ENCODE data around the gene SVEP1.

Gene SVEP1

DNA sequence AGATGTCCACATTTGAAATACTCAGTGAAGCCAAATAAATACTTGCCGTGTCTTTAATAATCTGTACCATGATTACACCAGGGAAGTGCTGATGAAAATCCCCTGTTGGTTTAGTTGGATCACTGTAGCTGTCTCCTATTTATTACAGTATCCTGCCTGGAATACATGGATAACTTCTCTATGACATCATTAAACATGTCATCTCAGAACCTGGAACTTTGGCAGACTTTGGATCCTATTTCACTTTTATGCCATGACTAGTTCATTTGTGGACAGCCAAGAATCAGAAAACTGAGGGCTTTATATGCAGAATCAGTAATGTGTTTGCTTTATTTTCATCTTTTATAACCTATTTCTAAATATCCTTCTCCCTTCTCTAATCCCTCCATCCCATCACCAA lies 241.8 kb downstream of the SVEP1 start, which contains the start of gene TXNDC8:
Gene TXNDC8, minus strand, starts transcription at position 137 of the 400 bp plus-strand sequence.
- no peaks in the 10 kb centered on the region for H3K36me3 ChIP-seq (ENCODE audit: insufficient read depth, low read length)
- no peak for DNase-seq (ENCODE audit: low read depth, low spot score)
- H3K27ac ChIP-seq = no peak within 1 kb of the TSS
- H3K9me3 ChIP-seq (ENCODE audit: low read depth, low read length) = no peaks in the 10 kb centered on the region
- no peak within 1 kb of the TSS for H3K4me3 ChIP-seq
- H3K9ac ChIP-seq (ENCODE audit: insufficient read length) = no peak within 1 kb of the TSS
- no peak for TF ChIP-seq EZH2 (IDR thresholded peaks at IDR 0.05)
- TF ChIP-seq POLR2AphosphoS5 (IDR thresholded peaks at IDR 0.05; ENCODE audit: borderline replicate concordance, low read depth, low read length) = no peak
- TF ChIP-seq FOXP2 (optimal IDR thresholded peaks at IDR 0.05; ENCODE audit: control extremely low read depth, extremely low read length, insufficient read depth) = no peak

- H3K36me3 ChIP-seq (ENCODE audit: insufficient read depth, low read length) = no peaks in the 10 kb centered on the region
- no peak overlapping the region for H3K27ac ChIP-seq
- no peak overlapping the region for H3K4me3 ChIP-seq
- no peak for DNase-seq (ENCODE audit: low read depth, low spot score)
- H3K9ac ChIP-seq (ENCODE audit: insufficient read length) = no peak overlapping the region
- no peaks in the 10 kb centered on the region for H3K9me3 ChIP-seq (ENCODE audit: low read depth, low read length)
- TF ChIP-seq POLR2AphosphoS5 (IDR thresholded peaks at IDR 0.05; ENCODE audit: borderline replicate concordance, low read depth, low read length) = no peak
- TF ChIP-seq EZH2 (IDR thresholded peaks at IDR 0.05) = no peak
- no peak for TF ChIP-seq FOXP2 (optimal IDR thresholded peaks at IDR 0.05; ENCODE audit: control extremely low read depth, extremely low read length, insufficient read depth)
These were observed 243.2 kb downstream of the SVEP1 start for GRCh38 chr9:110336363-110336762.

DNA sequence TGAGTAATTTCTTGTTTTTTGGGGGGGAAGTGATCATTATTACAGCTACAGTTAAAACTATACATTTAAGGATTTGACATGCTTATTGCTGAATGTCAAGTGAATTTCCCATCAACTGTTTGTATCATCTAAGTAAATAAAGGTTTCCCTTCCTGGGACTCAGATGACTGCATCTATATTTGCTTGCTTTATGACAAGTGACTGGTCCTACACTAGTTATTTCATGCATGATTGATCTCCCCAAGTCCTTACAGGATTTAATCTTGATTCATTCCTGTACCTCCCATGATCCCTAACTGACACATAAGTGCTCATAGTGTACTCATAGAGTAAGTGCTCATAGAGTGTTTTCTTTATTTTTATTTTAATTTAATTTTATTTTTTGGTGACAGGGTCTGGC lies 244.7 kb downstream of the SVEP1 start:
- Histone ChIP-seq H3K9ac (ENCODE audit: insufficient read length) (no peak overlapping the region), H3K27ac (no peak overlapping the region), H3K4me3 (no peak overlapping the region), H3K36me3 (ENCODE audit: insufficient read depth, low read length) (no peaks in the 10 kb centered on the region), H3K9me3 (ENCODE audit: low read depth, low read length) (no peaks in the 10 kb centered on the region)
- DNase-seq (ENCODE audit: low read depth, low spot score) = no peak
- TF ChIP-seq POLR2AphosphoS5 (IDR thresholded peaks at IDR 0.05; ENCODE audit: borderline replicate concordance, low read depth, low read length) (no peak), FOXP2 (optimal IDR thresholded peaks at IDR 0.05; ENCODE audit: control extremely low read depth, extremely low read length, insufficient read depth) (no peak), EZH2 (IDR thresholded peaks at IDR 0.05) (no peak)

DNA sequence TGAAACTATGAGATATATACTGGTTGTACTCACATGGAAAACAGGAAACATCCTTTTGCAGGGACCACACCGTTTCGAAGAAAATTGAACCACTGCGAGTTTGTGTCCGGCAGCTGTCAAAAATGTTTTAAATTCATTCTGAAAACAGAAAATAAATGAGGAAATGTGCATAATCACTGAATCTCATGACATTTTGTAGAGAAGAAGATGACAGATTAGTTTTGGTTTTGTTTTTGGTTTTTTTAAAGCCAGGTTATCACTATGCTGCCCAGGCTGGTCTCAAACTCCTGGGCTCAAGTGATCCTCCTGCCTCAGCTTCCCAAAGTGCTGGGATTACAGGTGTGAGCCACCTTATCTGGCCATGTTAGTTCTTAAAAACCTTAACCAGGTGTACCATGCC lies 245.4 kb downstream of the SVEP1 start:
- Histone ChIP-seq H3K9me3 (ENCODE audit: low read depth, low read length) (no peaks in the 10 kb centered on the region), H3K9ac (ENCODE audit: insufficient read length) (no peak overlapping the region), H3K27ac (no peak overlapping the region), H3K4me3 (no peak overlapping the region), H3K36me3 (ENCODE audit: insufficient read depth, low read length) (no peaks in the 10 kb centered on the region)
- no peak for DNase-seq (ENCODE audit: low read depth, low spot score)
- TF ChIP-seq FOXP2 (optimal IDR thresholded peaks at IDR 0.05; ENCODE audit: control extremely low read depth, extremely low read length, insufficient read depth) (no peak), EZH2 (IDR thresholded peaks at IDR 0.05) (no peak), POLR2AphosphoS5 (IDR thresholded peaks at IDR 0.05; ENCODE audit: borderline replicate concordance, low read depth, low read length) (no peak)

DNA sequence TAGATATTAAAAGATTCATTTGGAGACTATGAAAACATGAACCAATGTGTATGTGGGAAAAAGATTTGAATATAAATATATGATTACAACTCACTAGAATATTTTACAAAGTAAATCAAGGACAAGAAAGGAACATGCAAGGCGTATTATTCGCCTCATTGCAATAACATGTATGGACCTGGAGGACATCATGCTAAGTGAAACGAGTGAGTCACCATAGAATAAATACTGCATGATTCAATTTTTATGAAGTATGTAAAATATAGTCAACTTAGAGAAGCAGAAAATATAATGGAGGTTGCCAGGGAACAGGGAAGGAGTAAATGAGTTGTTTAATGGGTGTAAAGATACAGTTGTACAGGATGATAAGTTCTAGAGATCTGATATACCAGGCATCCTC lies 246.8 kb downstream of the SVEP1 start:
- no peaks in the 10 kb centered on the region for H3K9me3 ChIP-seq (ENCODE audit: low read depth, low read length)
- DNase-seq (ENCODE audit: low read depth, low spot score) = no peak
- no peaks in the 10 kb centered on the region for H3K36me3 ChIP-seq (ENCODE audit: insufficient read depth, low read length)
- TF ChIP-seq POLR2AphosphoS5 (IDR thresholded peaks at IDR 0.05; ENCODE audit: borderline replicate concordance, low read depth, low read length) = no peak
- TF ChIP-seq FOXP2 (optimal IDR thresholded peaks at IDR 0.05; ENCODE audit: control extremely low read depth, extremely low read length, insufficient read depth) = no peak
- TF ChIP-seq EZH2 (IDR thresholded peaks at IDR 0.05) = no peak
- H3K9ac ChIP-seq (ENCODE audit: insufficient read length) = no peak overlapping the region
- no peak overlapping the region for H3K4me3 ChIP-seq
- H3K27ac ChIP-seq = no peak overlapping the region

GRCh38 chr9:110330484-110331105 lies 248.9 kb downstream of the SVEP1 start:
- Histone ChIP-seq H3K4me3 (no peak overlapping the region), H3K27ac (no peak overlapping the region), H3K9me3 (ENCODE audit: low read depth, low read length) (no peaks in the 10 kb centered on the region), H3K9ac (ENCODE audit: insufficient read length) (no peak overlapping the region), H3K36me3 (ENCODE audit: insufficient read depth, low read length) (no peaks in the 10 kb centered on the region)
- DNase-seq (ENCODE audit: low read depth, low spot score) = no peak
- TF ChIP-seq FOXP2 (optimal IDR thresholded peaks at IDR 0.05; ENCODE audit: control extremely low read depth, extremely low read length, insufficient read depth) (no peak), POLR2AphosphoS5 (IDR thresholded peaks at IDR 0.05; ENCODE audit: borderline replicate concordance, low read depth, low read length) (no peak), EZH2 (IDR thresholded peaks at IDR 0.05) (no peak)

DNA sequence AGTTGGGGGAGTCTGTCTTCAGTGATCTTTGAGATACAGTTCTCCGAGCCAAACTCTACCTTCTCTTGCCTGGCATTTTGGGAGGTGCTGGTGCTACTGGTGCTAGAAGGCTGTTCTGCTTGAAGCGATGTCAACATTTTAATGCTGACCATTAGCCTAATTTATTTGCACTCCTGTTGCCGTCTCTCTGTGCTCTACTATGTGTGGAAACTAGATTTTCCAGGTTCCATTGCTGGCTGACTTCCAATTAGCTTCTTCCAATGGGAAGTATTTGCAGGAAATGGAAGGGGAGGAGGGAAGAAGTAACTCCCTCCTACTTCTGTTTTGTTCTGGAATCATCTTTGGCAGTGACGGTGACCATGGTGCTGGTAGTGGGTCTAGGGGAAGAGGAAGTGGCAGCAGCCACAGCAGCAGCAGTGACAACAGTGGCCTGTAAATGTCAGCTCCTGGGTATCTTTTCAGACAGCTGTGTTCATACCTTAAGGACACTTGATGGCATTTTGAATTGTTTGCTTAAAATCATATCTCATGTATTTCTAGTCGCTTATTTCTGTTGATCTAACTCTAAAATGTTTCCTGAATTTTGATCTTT lies 249.8 kb downstream of the SVEP1 start:
- H3K9me3 ChIP-seq (ENCODE audit: low read depth, low read length) = no peaks in the 10 kb centered on the region
- H3K27ac ChIP-seq = no peak overlapping the region
- no peak overlapping the region for H3K9ac ChIP-seq (ENCODE audit: insufficient read length)
- no peak for DNase-seq (ENCODE audit: low read depth, low spot score)
- H3K4me3 ChIP-seq = no peak overlapping the region
- no peak for TF ChIP-seq FOXP2 (optimal IDR thresholded peaks at IDR 0.05; ENCODE audit: control extremely low read depth, extremely low read length, insufficient read depth)
- no peak for TF ChIP-seq EZH2 (IDR thresholded peaks at IDR 0.05)
- H3K36me3 ChIP-seq (ENCODE audit: insufficient read depth, low read length) = no peaks in the 10 kb centered on the region

DNA sequence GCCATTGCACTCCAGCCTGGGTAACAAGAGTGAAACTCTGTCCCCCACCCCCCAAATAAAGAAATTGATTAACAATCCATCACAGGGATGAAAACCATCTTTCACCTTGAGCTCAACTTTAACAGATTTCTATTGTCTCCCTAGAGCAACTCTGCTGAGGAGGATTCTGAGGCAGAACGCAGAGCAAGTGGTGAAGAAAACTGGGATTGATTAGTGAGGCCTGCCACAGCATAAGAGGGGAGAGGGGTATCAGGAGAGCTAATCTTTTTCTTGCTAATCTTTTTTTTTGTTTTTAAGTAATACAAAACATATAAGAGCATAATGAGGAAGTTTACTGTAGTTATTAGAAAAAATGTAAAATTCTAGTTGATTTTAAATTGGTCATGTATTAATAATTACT lies 250.8 kb downstream of the SVEP1 start:
- H3K27ac ChIP-seq = no peak overlapping the region

More for the DNA sequence above, 250.8 kb downstream of the SVEP1 start:
- TF ChIP-seq FOXP2 (optimal IDR thresholded peaks at IDR 0.05; ENCODE audit: control extremely low read depth, extremely low read length, insufficient read depth) (no peak), EZH2 (IDR thresholded peaks at IDR 0.05) (no peak), POLR2AphosphoS5 (IDR thresholded peaks at IDR 0.05; ENCODE audit: borderline replicate concordance, low read depth, low read length) (no peak)
- Histone ChIP-seq H3K9ac (ENCODE audit: insufficient read length) (no peak overlapping the region), H3K4me3 (no peak overlapping the region), H3K9me3 (ENCODE audit: low read depth, low read length) (no peaks in the 10 kb centered on the region), H3K36me3 (ENCODE audit: insufficient read depth, low read length) (no peaks in the 10 kb centered on the region)
- DNase-seq (ENCODE audit: low read depth, low spot score) = no peak
